Embryonic facial prominence (tissue), 1 donor: Measurements from ENCODE around the gene APBB2.
A peak's percentile ranks its signal among the peaks of the same experiment; 100 is the strongest.

Experiments
- DNase-seq: peaks from one replicate; pipeline ENCODE4 v3.0.0-alpha.2; 2016; ENCODE audit errors: extremely low spot score

The APBB2 gene

DNA sequence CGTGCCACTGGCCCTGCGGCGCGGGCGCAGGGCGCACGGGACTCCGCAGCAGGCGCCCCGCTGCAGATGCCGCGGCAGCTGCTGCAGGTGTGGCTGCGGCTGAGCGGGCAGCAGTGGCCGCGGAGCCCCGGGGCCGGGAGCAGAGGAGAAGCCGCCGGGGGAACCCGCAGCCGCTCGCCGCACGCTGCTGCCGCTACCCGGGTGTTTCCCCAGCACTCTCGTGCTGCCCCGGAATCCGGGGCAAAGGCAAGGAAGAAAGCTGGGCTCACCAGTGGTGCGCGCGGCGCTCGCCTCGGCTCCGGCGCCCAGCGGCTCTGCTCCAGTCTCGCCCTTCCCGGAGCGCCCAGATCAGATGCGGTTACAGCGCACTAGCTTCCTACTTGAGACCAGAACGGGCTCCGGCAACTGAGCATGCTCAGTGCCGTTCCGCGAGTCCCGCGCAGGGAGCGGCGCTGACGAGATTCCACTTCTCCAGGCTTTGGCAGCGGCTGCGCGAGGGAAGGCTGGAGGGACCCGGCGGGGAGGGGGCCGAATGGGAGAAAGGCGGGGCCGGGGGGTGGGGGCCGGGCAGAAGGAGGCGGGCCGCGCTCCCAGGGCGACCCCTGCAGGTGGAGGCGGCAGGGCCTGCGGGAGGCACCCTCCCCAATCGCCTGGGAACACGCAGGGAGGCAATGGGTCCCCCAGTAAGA, at the start of gene APBB2:
TSS of gene APBB2 (minus strand) at position 407 of the 689 bp plus-strand sequence. CDS start 181,288 bp downstream, outside the sequence.
- peak; percentile 90 for DNase-seq

GRCh38 chr4:41262198-41262597, 47.9 kb upstream of the APBB2 start:
- DNase-seq: no peak

GRCh38 chr4:41260116-41260733, 45.9 kb upstream of the APBB2 start:
- no peak for DNase-seq

DNA sequence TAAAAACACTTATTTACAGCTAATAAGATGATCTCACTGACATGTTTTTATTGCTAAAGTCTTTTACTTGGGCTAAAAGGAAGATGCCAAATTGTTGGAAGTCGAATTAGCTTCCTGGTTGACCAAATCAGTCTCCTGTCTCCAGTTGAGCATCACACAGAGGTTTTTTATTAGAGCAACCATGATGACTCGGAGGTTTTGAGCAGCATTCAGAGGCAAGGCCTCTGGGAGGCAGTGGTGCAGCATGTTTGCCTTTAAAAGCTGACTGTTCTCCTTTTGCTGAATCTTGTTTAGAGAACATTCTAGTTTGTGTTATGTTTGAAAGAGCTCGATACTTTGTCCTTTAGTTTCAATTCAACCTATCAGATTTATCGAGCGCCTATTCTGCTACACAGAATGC, 44.4 kb upstream of the APBB2 start:
- DNase-seq: peak; percentile 31

GRCh38 chr4:41257906-41258305, 43.6 kb upstream of the APBB2 start:
- no peak for DNase-seq

GRCh38 chr4:41257257-41257901, 43.0 kb upstream of the APBB2 start:
- no peak for DNase-seq

DNA sequence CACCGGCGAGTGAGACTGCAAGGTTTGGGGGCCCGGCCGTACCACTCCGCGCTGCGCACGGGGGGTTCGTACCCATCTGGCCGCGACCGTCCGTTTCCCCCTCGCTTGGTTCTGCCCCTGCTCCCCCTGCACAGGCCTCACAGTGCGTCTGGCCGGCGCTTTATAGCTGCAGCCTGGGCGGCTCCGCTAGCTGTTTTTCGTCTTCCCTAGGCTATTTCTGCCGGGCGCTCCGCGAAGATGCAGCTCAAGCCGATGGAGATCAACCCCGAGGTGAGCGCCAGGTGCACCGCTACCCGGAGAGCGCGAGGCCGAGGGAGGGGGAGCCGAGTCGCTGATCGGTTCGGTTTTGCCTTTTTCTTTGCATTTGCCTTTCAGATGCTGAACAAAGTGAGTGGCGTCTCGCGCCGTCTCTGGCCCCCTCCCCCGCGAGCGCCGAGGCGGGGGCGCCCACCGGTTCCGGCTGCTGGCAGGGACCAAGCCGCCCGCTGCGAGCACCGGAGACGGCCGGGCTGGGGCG, 42.5 kb upstream of the APBB2 start, which contains the start of gene UCHL1:
TSS of gene UCHL1 (plus strand) at position 189 of the 517 bp plus-strand sequence. CDS start at position 238, 49 bp downstream.
- peak; percentile 15 for DNase-seq

- DNase-seq: no peak
Observed at GRCh38 chr4:41256131-41256739, 41.9 kb upstream of the APBB2 start.

- no peak for DNase-seq
Observed at GRCh38 chr4:41245983-41246382, 31.6 kb upstream of the APBB2 start.

DNA sequence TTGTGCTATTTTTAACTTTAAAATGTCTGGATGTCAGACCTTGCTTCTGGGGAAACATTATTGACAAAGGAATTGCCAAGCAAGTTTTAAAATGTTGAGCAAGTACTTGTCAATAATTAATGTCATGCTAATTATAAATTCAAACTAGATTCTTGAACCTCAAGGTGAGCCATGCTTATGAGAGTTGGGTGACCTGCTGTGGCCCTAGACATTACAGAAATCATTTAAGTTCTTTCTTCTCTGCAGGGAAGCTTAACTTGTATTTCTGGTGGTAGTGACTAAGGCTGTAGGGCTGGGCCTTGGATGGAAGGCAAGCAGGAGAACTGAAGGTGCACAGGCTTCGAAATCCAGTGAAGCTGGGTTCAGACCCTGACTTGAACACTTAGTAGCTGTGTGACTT, 27.6 kb upstream of the APBB2 start:
- DNase-seq: no peak

GRCh38 chr4:41236508-41236907, 22.2 kb upstream of the APBB2 start:
- DNase-seq: no peak

GRCh38 chr4:41236032-41236431, 21.7 kb upstream of the APBB2 start:
- no peak for DNase-seq

DNA sequence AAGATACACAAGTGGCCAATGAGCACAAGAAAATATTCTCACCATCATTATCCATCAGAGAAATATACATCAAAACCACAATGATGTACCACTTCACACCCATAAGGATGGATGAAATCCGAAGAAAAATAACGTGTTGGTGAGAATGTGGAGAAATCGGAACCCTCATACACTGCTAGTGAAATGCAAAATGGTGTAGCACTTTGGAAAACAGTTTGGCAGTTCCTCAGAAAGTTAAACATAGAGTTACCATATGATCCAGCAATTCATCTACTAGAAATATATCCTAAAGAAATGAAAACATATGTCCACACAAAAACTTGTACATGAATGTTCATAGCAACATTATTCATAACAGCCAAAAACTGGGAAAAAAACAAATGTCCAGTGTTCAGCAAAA, 18.5 kb upstream of the APBB2 start:
- no peak for DNase-seq

- DNase-seq: no peak
Observed at GRCh38 chr4:41232406-41232805, 18.1 kb upstream of the APBB2 start.

GRCh38 chr4:41227902-41228301, 13.6 kb upstream of the APBB2 start:
- DNase-seq: no peak

DNA sequence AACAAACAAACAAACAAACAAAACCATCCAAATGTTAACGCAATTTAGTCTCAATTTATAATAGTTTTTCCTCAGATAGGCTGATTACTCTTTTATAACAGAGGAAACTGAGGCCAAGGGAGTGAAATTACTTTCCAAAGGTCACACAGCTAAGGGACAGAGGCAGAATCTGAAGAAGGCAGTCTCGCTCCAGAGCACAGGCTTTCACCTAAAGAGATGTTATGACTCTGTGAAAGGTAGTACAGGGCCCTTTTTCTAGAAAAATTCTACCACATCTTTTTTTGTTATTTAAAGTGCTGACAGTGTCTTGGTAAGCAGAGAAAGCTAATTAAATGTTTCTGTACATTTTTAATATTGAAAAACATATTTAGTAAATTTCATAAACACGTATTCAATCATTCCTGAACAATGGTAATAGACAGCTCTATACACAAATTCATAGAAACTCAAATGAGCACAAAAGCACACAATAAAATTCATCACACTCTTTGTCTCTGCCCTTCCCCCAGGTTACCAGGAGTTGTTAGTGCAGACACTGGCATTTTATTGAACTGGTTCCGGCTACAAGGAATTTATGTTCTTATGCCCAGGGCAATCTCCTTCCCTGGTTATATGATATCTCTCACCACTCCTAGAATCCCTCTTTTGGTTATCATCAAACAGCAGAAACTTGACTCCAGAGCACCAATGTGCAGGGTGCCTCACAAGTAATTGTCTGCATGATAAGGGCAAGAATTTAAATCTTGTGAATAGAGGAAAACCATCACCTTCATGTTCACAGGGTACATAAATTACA, 7.7 kb upstream of the APBB2 start:
- no peak for DNase-seq

DNA sequence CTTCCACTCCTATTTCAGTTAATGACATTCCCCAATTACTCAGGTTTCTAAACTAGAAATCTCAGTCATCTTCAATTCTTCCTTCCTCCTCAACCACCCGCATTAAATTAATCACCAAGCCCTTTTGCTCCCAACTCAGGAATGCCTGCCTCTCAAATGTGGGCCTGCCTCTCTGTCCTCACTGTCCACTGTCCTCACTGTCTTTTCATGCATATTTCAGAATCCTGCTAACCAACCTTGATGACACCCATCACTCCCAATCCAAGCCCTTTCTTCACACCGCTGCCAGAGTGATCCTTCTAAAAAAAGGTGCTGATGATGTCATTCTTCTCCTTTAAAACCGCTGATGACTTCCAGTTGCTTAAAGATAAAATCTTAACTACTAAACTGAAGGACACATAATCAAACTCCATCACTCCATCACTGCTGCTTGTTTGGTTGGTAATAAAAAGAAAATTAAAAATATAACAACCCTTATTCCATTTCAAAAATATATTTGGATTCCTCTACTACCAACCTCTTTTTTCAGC, 5.1 kb upstream of the APBB2 start:
- no peak for DNase-seq

GRCh38 chr4:41218703-41219102, 4.4 kb upstream of the APBB2 start:
- DNase-seq: no peak

- DNase-seq: no peak
Observed at GRCh38 chr4:41217374-41217773, 3.0 kb upstream of the APBB2 start.

DNA sequence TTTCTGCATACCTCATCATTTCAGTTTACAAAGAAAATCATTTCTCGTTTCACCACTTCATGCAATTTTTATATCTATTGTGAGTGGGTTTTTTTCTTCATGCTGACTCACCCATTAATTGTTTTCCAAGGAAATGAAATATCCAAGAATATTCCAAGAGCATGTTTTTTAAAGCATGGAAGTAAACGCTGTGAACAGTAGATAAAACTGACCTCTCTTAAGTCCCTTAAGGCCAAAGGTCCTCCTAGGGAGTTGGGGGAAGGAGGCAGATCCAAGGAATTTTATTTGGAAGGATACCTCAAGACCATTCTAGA, 2.6 kb upstream of the APBB2 start:
- no peak for DNase-seq

GRCh38 chr4:41216294-41217019, 2.1 kb upstream of the APBB2 start:
- no peak for DNase-seq
